GM19025 (cell line): ENCODE data around the gene C1orf53.
"Not testable (repeated sequence)": the region's sequence is repeated elsewhere in the genome, so short reads cannot be mapped to it uniquely, and the experiment has no call there.

Source experiments
- ATAC-seq: cut with Tn5 transposase; IDR thresholded peaks from one replicate; pipeline ENCODE4 v1.9.1; 2021; ENCODE audit warnings: mild to moderate bottlenecking, low read depth, moderate library complexity; ENCODE audit not compliant: unreplicated experiment

Gene C1orf53

DNA sequence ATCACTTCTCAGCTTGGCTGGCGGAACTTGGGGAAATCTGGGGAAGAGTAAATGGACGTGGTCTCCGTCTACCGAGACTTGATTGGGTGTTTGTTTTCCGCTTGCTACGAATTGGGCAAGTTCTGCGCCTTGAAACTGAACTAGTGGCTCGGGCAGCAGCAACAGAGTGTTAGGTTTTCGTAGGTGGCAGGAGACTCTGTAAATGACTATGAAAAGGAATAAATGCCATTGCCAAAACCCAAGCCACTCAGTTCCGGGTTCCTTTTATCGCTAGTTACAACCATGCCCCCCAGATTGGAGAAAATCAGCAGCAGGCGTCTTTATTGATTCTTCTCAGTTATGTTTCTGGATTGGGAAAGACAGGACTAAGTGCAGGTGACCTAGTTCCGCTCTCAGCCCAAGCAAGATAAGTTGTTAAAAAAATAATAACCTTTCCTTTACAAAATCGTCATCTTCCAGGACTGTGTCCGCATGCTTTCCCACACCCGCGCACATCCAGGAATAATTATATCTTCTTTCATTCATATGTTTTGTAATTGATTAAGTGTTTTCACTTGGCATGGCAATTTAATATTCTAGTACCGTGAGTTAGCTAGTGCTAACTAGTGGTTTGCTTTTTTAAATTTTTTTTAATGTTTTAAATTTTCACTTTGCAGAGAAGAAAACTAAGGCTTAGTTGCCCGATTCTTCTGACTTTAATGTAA, 18.1 kb downstream of the C1orf53 start:
- no peak for ATAC-seq

DNA sequence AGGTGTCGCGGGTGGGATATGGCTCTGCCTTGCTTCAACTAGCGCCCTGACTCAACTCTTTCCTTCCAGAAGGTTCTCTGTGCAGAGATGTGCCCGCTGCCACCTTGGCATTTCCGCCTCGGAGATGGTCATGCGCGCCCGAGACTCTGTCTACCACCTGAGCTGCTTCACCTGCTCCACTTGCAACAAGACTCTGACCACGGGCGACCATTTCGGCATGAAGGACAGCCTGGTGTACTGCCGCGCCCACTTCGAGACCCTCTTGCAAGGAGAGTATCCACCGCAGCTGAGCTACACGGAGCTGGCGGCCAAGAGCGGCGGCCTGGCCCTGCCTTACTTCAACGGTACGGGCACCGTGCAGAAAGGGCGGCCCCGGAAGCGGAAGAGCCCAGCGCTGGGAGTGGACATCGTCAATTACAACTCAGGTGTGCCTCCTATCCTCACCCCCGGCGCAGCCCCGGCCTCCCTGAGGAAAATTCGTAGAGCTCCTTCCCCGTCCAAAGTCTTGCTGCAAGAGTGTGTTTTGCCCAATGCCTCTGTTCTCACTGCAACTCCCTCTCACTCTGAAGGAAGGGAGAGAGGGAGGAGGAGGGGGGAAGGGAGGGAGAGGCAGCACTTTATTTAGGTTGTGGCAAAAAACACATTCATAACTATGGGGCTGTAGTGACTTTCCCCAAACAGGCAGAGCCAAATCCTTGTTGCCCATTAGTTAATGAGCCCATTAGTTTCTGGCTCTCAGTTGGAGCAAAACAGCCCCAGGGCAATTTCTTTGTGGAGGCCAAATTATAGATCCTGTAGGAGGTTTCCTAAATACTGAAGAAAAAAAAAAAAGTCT, 19.0 kb downstream of the C1orf53 start:
- ATAC-seq = no peak

DNA sequence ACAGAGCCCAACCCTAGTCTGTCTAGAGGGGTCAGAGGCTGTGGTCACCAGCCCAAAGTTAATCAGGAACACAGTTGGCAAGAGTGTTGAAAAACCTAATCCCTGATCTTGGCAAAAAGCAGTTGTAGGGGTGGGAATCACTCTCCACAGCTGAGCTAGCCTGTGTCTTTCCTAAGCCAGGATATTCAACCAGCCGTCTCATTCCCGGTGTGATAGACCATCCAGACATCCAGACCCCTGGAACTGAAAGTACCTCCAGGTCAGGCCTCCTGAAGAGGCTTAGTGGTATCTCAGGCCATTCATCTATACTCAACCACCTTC, 19.6 kb downstream of the C1orf53 start:
- ATAC-seq = no peak

DNA sequence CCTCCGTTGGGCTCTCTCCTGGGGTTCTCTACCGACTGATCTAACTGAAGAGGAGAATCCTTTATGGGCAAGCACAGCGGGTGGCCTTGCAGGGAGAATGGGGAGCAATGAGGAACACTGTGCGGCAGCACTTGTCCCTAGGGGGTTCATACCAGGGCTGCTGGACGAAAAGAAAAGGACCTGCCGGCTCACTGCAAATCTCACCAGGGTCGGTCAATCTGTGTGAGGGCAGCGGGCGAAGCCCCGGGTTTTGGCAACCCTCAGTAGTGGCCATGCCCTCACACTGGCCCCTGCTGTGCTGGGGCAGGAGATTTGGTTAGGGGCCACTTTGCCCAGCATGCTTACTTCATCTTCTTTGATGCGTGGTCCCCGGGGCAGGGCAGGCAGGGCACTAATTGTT, 20.6 kb downstream of the C1orf53 start:
- no peak for ATAC-seq

DNA sequence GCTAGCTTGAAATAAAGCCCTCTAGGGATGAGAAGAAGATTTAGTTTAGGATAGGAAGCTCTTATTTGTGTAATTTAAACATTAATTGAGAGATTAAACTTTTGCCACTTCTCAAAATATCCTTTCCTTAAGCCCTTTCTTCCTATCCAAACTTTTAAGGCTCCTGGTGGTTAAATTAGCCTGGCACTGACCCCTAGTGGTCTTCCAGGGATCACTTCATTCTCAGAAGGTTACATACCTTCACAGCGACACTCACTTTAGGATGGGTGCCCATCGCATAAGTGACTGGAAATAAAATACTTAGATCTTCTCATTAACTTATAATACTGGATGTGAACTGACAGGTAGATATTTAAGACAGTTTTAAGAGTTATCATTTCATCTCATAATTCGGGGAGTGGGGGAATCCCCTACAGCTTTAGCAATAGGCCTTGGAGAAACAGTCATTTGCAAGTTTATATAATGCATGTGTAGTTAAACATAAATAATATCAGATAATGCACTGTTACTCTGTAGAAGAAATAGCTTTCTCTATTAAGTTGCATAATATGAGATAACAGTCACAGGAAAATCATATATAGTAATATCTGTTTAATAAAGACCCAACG, 22.2 kb downstream of the C1orf53 start:
- peak; percentile 63 for ATAC-seq

DNA sequence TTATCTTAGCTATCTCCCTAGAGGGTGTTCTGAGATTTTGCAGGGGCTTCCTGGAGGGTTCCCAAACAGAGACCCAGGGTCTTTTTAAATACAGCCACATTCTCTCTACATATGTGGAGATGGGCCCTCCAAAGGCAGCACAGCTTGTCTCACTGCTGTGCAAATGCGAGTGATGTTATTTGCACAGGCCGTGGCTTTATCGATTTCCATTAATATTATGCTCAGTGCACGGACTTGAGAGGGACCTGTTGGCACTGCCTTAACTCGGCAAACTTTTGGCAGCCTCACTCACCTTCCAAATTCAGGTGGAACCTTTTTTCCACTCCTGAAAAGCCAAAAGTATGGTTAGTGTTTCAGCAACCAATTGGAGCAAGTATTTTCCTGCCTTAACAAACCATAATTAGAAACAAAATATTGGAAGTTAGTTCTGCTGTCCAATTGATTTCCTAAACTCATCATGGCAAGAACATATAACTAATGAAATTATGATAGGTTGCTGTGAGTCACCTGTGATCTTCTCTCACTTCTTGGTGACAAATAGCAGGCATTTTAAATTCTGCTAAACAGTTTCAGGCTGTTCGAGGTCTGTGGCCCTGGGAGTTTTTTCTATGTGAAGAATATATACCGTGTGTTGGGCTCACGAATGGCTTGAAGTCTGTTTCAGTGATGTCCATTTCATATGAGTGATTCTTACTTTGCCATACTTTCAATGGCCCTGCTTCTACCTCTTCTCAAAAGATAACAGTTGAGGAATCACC, 25.7 kb downstream of the C1orf53 start:
- no peak for ATAC-seq

DNA sequence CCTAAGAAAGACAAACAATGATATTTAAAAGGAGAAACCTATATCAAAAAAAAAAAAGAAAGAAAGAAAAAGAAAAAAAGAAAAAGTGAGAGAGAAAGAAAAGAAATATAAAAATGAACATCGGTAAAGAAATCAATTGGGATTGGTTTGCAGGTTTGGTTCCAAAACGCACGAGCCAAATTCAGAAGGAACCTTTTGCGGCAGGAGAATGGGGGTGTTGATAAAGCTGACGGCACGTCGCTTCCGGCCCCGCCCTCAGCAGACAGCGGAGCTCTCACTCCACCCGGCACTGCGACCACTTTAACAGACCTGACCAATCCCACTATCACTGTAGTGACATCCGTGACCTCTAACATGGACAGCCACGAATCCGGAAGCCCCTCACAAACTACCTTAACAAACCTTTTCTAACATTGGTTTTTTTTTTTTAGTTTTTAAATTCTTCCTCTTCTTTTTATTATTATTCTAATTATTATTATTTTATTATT, 26.5 kb downstream of the C1orf53 start:
- ATAC-seq = peak; percentile 57

DNA sequence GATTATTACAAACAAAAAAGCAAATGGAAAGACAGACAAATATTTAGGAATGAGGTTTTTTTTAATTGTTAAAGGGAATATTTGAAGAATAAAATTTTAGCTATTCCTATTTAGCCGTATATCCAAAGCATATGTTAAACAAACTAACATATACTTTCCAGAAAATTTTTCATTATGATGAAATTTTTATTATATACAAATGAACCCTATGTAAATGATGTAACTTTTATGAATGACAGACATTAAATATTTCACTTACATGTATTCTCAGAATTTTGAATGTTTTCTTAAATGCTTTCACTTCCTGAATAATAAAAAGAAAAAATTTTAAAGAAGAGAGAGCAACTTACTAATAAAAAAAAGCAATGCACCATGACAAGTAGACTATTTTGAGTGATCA, 30.6 kb downstream of the C1orf53 start:
- ATAC-seq = no peak

DNA sequence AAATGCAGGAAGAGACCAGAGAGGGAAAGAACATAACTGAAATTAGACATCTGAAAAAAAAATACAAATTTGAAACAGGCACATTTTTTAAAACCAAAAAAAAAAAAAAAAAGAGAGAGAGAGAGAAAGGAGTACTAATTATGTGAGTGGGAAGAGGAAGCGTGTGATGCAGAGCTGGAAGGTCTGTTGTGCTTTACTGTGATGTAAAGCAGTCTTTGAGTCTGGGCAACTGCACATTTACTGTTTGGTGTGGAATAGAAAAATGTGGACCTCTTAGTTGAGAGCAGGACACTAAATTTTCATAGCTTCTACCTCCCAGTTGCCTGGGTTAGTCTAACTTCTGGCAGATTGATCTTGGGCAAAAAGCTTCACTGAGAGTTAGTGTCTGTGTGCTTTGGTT, 31.2 kb downstream of the C1orf53 start:
- no peak for ATAC-seq

DNA sequence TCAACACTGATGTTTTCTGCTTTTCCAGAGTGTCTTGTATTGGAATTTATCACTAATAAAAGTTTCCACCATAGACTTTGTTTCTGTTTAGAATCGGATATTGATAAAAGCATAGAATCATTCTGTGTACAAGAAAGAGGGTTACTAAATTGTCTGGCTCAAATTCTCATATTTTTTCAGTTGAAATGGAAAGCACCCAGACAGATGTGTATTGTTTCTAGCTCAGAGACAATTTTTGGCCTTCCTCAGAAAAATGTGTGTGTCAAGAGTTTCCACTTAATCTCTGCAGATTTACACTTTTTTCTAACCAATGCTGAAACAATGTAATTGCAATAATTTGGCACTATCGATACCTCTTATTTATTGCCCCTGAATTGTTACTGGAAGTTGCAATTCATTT, 35.0 kb downstream of the C1orf53 start:
- no peak for ATAC-seq

DNA sequence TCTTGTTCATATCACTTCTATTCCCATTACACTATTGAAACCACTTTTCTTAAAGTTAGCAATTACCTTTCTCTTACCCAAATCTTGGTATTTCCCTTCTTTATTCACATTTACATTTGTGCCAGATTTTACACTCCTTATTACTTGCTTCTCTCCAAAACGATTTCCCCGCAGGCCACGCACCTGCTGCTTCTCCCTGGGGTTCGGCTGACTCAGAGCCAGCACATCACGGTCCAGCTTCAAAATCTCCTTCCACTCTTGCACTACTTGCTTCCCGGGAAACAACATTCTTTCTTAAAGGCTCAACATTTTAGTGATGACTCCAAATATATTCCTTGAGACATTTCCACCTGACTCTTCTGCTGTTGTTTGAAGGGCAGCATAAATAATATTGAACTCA, 35.5 kb downstream of the C1orf53 start:
- ATAC-seq = no peak

DNA sequence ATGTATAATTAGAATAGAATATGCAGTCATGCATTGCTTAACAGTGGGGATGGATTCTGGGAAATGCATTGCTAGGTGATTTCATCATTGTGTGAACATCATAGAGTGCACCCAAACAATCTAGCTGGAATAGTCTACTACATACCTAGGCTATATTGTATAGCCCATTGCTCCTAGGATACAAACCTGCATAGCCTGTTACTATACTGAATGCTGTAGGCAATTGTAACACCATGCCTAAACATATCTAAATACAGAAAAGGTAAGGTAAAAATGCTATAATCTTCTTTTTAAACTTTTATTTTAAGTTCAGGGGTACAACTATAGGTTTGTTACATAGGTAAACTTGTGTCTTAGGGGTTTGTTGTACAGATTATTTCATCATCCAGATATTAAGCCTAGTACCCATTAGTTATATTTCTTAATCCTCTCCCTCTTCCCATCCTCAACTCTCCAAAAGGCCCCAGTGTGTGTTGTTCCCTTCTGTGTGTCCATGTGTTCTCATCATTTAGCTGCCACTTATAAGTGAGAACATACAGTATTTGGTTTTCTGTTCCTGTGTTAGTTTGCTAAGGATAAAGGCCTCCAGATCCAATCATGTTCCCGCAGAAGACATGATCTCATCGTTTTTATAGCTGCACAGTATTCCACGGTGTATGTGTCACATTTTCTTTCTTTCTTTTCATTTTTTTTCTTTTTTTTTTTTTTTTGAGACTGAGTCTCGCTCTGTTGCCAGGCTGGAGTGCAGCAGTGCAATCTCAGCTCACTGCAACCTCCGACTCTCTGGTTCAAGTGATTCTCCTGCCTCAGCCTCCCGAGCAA, 36.9 kb downstream of the C1orf53 start:
- not testable (repeated sequence) for ATAC-seq

DNA sequence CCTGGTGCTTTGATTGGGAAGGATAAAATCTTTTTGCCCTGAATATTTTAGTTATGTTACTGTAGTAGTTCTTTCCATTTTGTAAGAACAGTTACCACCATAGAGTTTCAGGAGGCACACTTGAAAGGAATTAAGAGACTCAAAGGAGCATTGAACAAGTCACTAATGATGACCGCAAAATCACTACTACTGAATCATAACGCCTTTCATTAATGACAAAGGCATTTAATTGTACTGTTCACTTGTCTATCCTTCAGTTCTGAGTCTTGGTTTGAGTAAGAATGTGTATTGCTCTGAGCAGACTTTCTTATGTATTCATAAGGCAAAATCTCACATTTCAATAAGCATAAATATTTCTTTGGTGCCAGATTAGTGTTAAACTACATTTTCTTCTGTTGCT, 39.6 kb downstream of the C1orf53 start:
- no peak for ATAC-seq

DNA sequence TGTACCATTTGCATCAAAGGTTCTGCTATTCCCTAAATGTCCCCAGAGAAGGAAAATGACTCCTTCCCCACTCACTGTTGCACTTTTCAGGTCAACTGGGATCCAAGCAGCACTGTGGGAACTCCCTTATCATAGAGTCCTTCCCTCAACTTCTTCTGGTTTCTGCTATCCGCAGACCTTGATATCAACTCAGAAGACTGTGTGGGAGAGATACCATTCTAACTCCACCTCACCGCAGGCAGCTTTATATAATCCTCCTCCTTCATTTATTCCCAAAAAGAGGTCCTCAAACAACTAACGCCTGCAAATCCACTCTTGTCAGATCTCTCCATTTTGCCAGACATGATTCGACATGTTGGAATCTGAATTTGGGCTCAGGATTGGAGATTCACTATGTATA, 42.1 kb downstream of the C1orf53 start:
- ATAC-seq = no peak

DNA sequence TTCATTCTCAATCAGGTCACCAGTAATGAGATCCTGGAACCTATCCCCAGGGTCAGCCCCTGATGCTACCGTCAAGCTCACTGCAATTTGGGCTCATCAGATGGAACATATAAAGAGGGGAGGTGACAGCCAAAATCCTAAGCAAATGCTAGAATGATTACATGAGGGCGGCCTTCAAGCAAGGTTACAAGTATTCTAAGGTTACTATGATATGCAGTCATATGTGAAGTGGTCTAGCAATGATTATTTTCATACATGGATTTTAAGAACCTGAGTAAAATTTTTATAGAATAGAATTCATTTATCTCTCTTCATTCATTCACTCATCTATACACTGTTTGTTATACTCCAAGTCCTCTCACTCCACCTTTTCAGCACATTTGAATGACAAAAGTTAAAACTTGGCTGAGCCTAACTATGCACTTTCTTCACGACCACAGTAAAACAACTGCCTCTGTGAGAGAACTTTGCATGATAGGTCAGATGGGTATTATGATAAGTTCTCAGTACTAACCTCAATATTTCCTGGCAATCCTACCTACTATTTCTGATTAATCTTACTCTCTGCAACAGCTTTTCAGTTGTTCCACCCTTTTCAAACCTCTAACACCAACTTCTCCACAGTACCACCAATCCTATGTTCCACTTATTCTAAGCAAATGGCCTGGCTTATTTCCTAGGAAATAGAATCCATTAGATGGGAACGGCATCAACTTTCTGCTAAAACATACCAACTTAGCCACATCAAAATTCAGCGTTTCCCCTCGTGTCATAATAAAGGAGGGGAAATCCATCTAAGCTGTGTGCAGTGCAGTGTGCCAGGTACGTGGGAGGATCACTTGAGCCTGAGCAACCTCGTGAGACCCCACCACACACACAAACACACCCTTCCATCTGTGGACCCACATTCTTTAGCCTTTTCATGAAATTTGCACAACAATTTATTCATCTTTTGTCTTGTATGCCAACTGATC, 46.8 kb downstream of the C1orf53 start:
- ATAC-seq = no peak

DNA sequence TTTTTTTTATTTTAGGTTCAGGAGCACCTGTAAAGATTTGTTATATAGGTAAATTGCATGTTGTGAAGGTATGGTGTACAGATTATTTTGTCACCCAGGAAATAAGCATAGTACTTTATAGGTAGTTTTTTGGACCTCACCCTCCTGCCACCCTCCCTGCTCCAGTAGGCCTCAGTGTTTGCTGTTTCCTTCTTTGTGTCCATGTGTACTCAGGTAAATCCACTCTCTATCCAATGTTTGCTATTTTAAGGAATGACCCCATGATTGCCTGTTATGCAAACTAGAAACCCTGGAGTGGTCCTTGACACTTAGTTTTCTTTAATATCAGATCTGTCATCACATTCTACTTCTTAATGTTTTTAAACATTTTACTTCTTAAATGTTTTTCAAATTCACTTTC, 48.7 kb downstream of the C1orf53 start:
- ATAC-seq = no peak

DNA sequence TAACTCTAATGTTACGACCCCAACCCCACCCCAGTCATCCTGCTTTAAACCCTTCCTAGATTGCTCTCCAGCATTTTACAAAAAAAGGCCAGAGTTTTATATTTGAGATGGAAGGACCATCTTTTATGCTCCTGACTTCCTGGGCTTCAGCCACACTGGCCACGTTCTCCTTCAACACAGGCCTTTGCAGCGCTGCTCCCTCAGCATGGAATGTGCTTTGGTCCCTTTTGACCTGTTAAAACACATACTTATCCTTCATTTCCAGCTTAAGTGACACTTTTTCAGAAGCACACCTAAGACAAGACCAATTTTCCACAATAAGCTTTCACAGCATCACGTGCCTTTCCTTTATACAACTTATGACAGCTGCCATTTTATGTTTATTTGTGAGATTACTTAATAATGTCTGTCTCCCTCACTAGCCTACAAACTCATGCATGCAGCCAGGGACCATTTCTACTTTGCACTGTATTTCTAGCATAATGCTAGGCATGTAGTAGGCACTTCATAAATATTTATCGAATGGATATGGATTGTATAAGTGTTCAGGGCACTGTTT, 49.3 kb downstream of the C1orf53 start:
- no peak for ATAC-seq

DNA sequence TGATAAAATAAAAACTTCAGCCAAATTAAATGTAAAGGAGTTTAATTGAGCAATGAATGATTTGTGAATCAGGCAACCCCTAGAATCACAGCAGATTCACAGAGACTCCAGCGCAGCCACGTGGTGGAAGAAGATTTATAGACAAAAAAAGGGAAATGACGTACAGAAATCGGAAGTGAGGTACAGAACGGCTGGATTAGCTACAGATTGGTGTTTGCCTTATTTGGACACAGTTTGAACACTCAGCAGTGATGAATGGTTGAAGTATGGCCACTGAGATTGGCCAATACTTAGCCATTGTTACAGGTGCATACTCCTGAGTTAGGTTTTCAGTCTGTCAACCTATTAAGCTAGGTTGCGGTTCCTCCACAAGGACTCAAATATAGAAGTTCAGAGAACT, 51.0 kb downstream of the C1orf53 start:
- ATAC-seq = not testable (repeated sequence)
